ENCODE results near the gene AGBL4. TPM values are rescaled to one million over a fixed set of nuclear protein-coding genes. Genes with fewer than 3 reads are reported as not detected.

AGBL4 gene
- total RNA-seq, 1 experiment from 2014 or later: not detected

GRCh38 chr1:49111931-49112330 lies 911.8 kb downstream of the AGBL4 start:
- POLR2A ChIA-PET: no interaction called here
- no peaks in the 10 kb centered on the region for H4K20me1 ChIP-seq (ENCODE audit: insufficient read depth)

DNA sequence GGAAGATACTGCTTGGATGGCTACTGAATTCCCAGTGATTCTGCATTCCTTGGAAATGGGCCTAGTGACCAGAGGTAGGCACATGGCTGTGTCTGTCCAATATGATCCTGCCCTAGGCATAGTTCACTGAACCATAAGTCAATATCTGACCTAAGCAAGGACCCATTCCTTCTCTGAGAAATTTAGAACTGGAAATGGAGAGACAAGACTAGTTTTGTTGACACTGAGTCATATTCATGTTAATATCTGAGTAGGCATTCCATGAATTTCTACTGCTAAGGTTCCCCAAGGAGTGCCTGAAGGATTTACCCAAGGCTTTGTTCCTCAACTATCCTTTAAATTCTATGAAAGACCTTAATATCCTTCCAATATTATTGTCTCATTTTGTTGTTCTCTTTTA lies 917.3 kb downstream of the AGBL4 start:
- Histone ChIP-seq H3K27me3 (ENCODE audit: insufficient read depth, low read length) (no peaks in the 10 kb centered on the region), H3K27ac (ENCODE audit: low read depth, low read length) (no peak overlapping the region), H3K9me3 (ENCODE audit: control insufficient read depth in 1 of 2, insufficient read depth in 1 of 2, low read depth in 1 of 2, low read length in 2 of 2) (no peaks in the 10 kb centered on the region), H3K4me3 (replicated peaks in 1 of 2; ENCODE audit: low read depth in 1 of 2, low read length in 2 of 2) (no peak overlapping the region), H4K20me1 (ENCODE audit: insufficient read depth) (no peaks in the 10 kb centered on the region), H3K4me1 (ENCODE audit: control insufficient read depth in 1 of 2, insufficient read depth in 2 of 2, low read length in 2 of 2) (no peaks in the 10 kb centered on the region), H3K36me3 (ENCODE audit: control insufficient read depth in 1 of 2, insufficient read depth in 2 of 2, low read length in 2 of 2) (no peaks in the 10 kb centered on the region), H3K9ac (ENCODE audit: low read length) (no peak overlapping the region), H2AFZ (ENCODE audit: low read depth, low read length, poor library complexity, severe bottlenecking) (no peak overlapping the region), H3K9me2 (ENCODE audit: insufficient read depth) (no peaks in the 10 kb centered on the region), H3K4me2 (ENCODE audit: low read length) (no peak overlapping the region), H3K79me2 (ENCODE audit: insufficient read depth, low read length) (no peaks in the 10 kb centered on the region)
- ChIA-PET POLR2A (no interaction called here), CTCF (no interaction called here), RAD21 (ENCODE audit: low non-redundant PET in 1 of 2, low total read pairs in 2 of 2, uncharacterized antibody in 2 of 2, unreplicated experiment in 2 of 2) (no interaction called here)
- TF ChIP-seq REST (IDR thresholded peaks at IDR 0.05; ENCODE audit: low read depth): no peak
- TF ChIP-seq ZFX (IDR thresholded peaks at IDR 0.05): no peak
- no peak for TF ChIP-seq SRF (IDR thresholded peaks at IDR 0.05; ENCODE audit: low read depth)
- no peak for TF ChIP-seq SIN3A (IDR thresholded peaks at IDR 0.05; ENCODE audit: low read depth)
- TF ChIP-seq, protein P1, sequence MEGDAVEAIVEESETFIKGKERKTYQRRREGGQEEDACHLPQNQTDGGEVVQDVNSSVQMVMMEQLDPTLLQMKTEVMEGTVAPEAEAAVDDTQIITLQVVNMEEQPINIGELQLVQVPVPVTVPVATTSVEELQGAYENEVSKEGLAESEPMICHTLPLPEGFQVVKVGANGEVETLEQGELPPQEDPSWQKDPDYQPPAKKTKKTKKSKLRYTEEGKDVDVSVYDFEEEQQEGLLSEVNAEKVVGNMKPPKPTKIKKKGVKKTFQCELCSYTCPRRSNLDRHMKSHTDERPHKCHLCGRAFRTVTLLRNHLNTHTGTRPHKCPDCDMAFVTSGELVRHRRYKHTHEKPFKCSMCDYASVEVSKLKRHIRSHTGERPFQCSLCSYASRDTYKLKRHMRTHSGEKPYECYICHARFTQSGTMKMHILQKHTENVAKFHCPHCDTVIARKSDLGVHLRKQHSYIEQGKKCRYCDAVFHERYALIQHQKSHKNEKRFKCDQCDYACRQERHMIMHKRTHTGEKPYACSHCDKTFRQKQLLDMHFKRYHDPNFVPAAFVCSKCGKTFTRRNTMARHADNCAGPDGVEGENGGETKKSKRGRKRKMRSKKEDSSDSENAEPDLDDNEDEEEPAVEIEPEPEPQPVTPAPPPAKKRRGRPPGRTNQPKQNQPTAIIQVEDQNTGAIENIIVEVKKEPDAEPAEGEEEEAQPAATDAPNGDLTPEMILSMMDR (IDR thresholded peaks at IDR 0.05 in 2 of 3, conservative IDR thresholded peaks at IDR 0.05 in 1 of 3; ENCODE audit: borderline replicate concordance in 1 of 3, insufficient read depth in 1 of 3, low read depth in 2 of 3, low read length in 2 of 3): no peak
- no peak for TF ChIP-seq YY1 (IDR thresholded peaks at IDR 0.05; ENCODE audit: extremely low read depth, insufficient replicate concordance, low read depth, low read length)
- TF ChIP-seq TCF7L2 (IDR thresholded peaks at IDR 0.05; ENCODE audit: borderline replicate concordance, extremely low read depth, insufficient read depth, insufficient read length): no peak
- BruUV-seq (replicated peaks): no TSS peak
- DNase-seq (ENCODE audit: low read depth, low spot score) (no peak), ATAC-seq (no peak)
- intact Hi-C loops (cut with micrococcal nuclease): no loop called here

More at GRCh38 chr1:49111931-49112330, 911.8 kb downstream of the AGBL4 start:
- peaks cover 0 to 5% of the 10 kb centered on the region in 2 experiments; a peak in 1 of 4 replicates for H3K9me3 ChIP-seq (ENCODE audit: control insufficient read depth in 1 of 2, insufficient read depth in 1 of 2, low read depth in 1 of 2, low read length in 2 of 2)
- RAD21 ChIA-PET (ENCODE audit: low non-redundant PET in 1 of 2, low total read pairs in 2 of 2, uncharacterized antibody in 2 of 2, unreplicated experiment in 2 of 2): no interaction called here
- no peaks in the 10 kb centered on the region for H3K9me2 ChIP-seq (ENCODE audit: insufficient read depth)
- H3K4me2 ChIP-seq (ENCODE audit: low read length): no peak overlapping the region
- H3K36me3 ChIP-seq (ENCODE audit: control insufficient read depth in 1 of 2, insufficient read depth in 2 of 2, low read length in 2 of 2): no peaks in the 10 kb centered on the region
- no peak overlapping the region for H3K27ac ChIP-seq (ENCODE audit: low read depth, low read length)
- H3K4me1 ChIP-seq (ENCODE audit: control insufficient read depth in 1 of 2, insufficient read depth in 2 of 2, low read length in 2 of 2): no peaks in the 10 kb centered on the region
- no peaks in the 10 kb centered on the region for H3K79me2 ChIP-seq (ENCODE audit: insufficient read depth, low read length)
- H3K9ac ChIP-seq (ENCODE audit: low read length): no peak overlapping the region
- TF ChIP-seq ZFX (IDR thresholded peaks at IDR 0.05): no peak
- no peak for TF ChIP-seq SP1 (IDR thresholded peaks at IDR 0.05; ENCODE audit: low read depth)
- no peak for TF ChIP-seq CBX3 (IDR thresholded peaks at IDR 0.05; ENCODE audit: low read depth)
- no peak for TF ChIP-seq SIN3A (IDR thresholded peaks at IDR 0.05; ENCODE audit: low read depth)
- no peak for TF ChIP-seq RAD21 (IDR thresholded peaks at IDR 0.05; ENCODE audit: low read depth)
- no peak for TF ChIP-seq FOSL1 (IDR thresholded peaks at IDR 0.05; ENCODE audit: low read depth)
- no peak for DNase-seq (ENCODE audit: low read depth, low spot score)
- CTCF ChIA-PET: no interaction called here
- no peak overlapping the region for H2AFZ ChIP-seq (ENCODE audit: low read depth, low read length, poor library complexity, severe bottlenecking)
- H3K27me3 ChIP-seq (ENCODE audit: insufficient read depth, low read length): no peaks in the 10 kb centered on the region
- no TSS peak for BruUV-seq (replicated peaks)
- ATAC-seq: no peak
- H3K4me3 ChIP-seq (replicated peaks in 1 of 2; ENCODE audit: low read depth in 1 of 2, low read length in 2 of 2): no peak overlapping the region
- intact Hi-C loops (cut with micrococcal nuclease): no loop called here

Data from HCT116 (cell line).